Gastrocnemius medialis (tissue), 4 donors: ENCODE data around the gene CHGA.

Experiments used
- POLR2A ChIP-seq, 2 donors: fragments of 450-650 bp; IDR thresholded peaks; one replicate each; pipeline ENCODE4 v1.6.1; 2017; ENCODE audit warnings: antibody characterized with exemption in 2 of 2, mild to moderate bottlenecking in 2 of 2, moderate library complexity in 2 of 2
- TF ChIP-seq, protein P1 (sequence below), 5 experiments: fragments of 450-650 bp in 3 of 5; fragments of 200-600 bp in 2 of 5; sonication (generic) in 2 of 5; IDR thresholded peaks in 4 of 5; conservative IDR thresholded peaks in 1 of 5; 1 replicate in 4 of 5; 2 replicates in 1 of 5; pipeline ENCODE4 v1.5.1; 2016 to 2019; ENCODE audit warnings: antibody characterized with exemption in 5 of 5, mild to moderate bottlenecking in 3 of 5, moderate library complexity in 3 of 5

DNA sequence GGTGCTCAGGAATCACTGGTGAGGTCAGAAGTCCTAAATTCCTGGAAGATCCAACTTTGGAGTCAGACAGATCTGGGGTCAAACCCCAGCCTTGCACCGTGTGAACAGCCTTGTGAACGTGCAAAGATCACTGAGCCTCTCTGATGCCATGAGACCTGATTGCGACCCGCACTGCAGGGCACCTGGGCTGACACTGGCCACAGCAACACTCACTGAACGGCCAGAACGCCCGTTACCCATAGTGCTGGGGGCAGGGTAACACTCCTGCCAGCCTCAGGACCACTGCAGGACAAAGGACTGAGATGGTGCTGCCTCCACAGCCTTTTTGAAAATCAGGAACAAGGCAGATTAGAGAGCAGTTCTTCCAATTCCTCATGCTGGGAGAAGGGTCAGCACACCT lies 28.3 kb downstream of the CHGA start:
- TF ChIP-seq, protein P1, sequence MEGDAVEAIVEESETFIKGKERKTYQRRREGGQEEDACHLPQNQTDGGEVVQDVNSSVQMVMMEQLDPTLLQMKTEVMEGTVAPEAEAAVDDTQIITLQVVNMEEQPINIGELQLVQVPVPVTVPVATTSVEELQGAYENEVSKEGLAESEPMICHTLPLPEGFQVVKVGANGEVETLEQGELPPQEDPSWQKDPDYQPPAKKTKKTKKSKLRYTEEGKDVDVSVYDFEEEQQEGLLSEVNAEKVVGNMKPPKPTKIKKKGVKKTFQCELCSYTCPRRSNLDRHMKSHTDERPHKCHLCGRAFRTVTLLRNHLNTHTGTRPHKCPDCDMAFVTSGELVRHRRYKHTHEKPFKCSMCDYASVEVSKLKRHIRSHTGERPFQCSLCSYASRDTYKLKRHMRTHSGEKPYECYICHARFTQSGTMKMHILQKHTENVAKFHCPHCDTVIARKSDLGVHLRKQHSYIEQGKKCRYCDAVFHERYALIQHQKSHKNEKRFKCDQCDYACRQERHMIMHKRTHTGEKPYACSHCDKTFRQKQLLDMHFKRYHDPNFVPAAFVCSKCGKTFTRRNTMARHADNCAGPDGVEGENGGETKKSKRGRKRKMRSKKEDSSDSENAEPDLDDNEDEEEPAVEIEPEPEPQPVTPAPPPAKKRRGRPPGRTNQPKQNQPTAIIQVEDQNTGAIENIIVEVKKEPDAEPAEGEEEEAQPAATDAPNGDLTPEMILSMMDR (IDR thresholded peaks at IDR 0.05 in 4 of 5, conservative IDR thresholded peaks at IDR 0.05 in 1 of 5) = no peak
- no peak for TF ChIP-seq POLR2A (IDR thresholded peaks at IDR 0.05)
